A549 (cell line): ENCODE results near the gene OR4K13. TPM values are rescaled to one million over a fixed set of nuclear protein-coding genes. Genes with fewer than 3 reads are reported as not detected.

Source experiments
- ATAC-seq, 2 experiments: fragments of 200-7000 bp in 1 of 2; fragments of >200 bp in 1 of 2; cut with Nextera tagmentation in 1 of 2; cut with Tn5 transposase in 1 of 2; 3 replicates each; pipeline versions ENCODE4 v1.8.0 to v1.9.1; 2018 to 2020; ENCODE audit warnings: mild to moderate bottlenecking in 1 of 2, moderate library complexity in 1 of 2
- CTCF ChIA-PET: fragments of 300-600 bp; sonication (Branson Sonifier 250); formaldehyde crosslinking; extraction: SDS; loops from one replicate; lab custom pipeline; 2021; ENCODE audit warnings: antibody characterized with exemption, inconsistent platforms; lab: Yijun Ruan, JAX
- POLR2A ChIA-PET: fragments of 350-600 bp; formaldehyde crosslinking; extraction: SDS; loops from one replicate; lab custom pipeline; 2021; ENCODE audit warnings: antibody characterized with exemption, inconsistent platforms; lab: Yijun Ruan, JAX
- DNase-seq, 2 experiments: peaks; one replicate each; pipeline versions ENCODE4 v3.0.0 to v3.0.0-alpha.2; 2011 to 2016; ENCODE audit warnings: low read depth in 1 of 2, low spot score in 1 of 2
- FAIRE-seq: peaks from 2 replicates; lab custom pipeline; 2011; peaks lifted over from hg19 to GRCh38; lab: Jason Lieb, UNC
- H3K27ac ChIP-seq, 2 experiments: fragments of >200 bp; sonication (Bioruptor Twin); formaldehyde crosslinking; 3 replicates each; pipeline ENCODE4 v1.5.1; 2016 to 2017
- H3K4me1 ChIP-seq: fragments of >200 bp; sonication (Bioruptor Twin); formaldehyde crosslinking; 3 replicates; pipeline ENCODE4 v1.6.1; 2016
- H3K4me2 ChIP-seq: fragments of >200 bp; sonication (Bioruptor Twin); formaldehyde crosslinking; 3 replicates; pipeline ENCODE4 v1.6.1; 2016
- H3K4me3 ChIP-seq: fragments of >200 bp; sonication (Bioruptor Twin); formaldehyde crosslinking; 3 replicates; pipeline ENCODE4 v1.5.1; 2016
- H3K9me3 ChIP-seq: fragments of >200 bp; sonication (Bioruptor Twin); formaldehyde crosslinking; 3 replicates; pipeline ENCODE4 v1.6.1; 2016
- CBX8 ChIP-seq: fragments of 200-600 bp; sonication (generic); IDR thresholded peaks from 2 replicates; pipeline ENCODE4 v1.6.1; 2016
- CHD2 ChIP-seq: fragments of 150-350 bp; IDR thresholded peaks from 2 replicates; pipeline ENCODE4 v1.6.1; 2014; ENCODE audit warnings: low read length; ENCODE audit not compliant: partially characterized antibody
- CHD4 ChIP-seq: fragments of 200-600 bp; sonication (generic); IDR thresholded peaks from 2 replicates; pipeline ENCODE4 v1.6.1; 2016; ENCODE audit warnings: antibody characterized with exemption, mild to moderate bottlenecking, borderline replicate concordance
- EHMT2 ChIP-seq: fragments of 200-600 bp; sonication (generic); IDR thresholded peaks from 2 replicates; pipeline ENCODE4 v1.6.1; 2016; ENCODE audit warnings: antibody characterized with exemption, low read depth, mild to moderate bottlenecking, moderate library complexity
- FOSB ChIP-seq: fragments of 250-450 bp; sonication (Bioruptor Pico); IDR thresholded peaks from 2 replicates; pipeline ENCODE4 v1.5.0; 2020; ENCODE audit warnings: mild to moderate bottlenecking, moderate library complexity
- HES2 ChIP-seq: fragments of >200 bp; sonication (Bioruptor Twin); formaldehyde crosslinking; IDR thresholded peaks from 2 replicates; pipeline ENCODE4 v1.6.1; 2016
- HOXA7 ChIP-seq: fragments of 250-450 bp; sonication (Bioruptor Pico); IDR thresholded peaks from 2 replicates; pipeline ENCODE4 v1.5.0; 2020; ENCODE audit warnings: mild to moderate bottlenecking, moderate library complexity
- JUNB ChIP-seq: fragments of >200 bp; sonication (Bioruptor Twin); formaldehyde crosslinking; IDR thresholded peaks from 2 replicates; pipeline ENCODE4 v1.6.1; 2016
- KDM1A ChIP-seq: fragments of 200-600 bp; sonication (generic); IDR thresholded peaks from 2 replicates; pipeline ENCODE4 v1.6.1; 2016; ENCODE audit warnings: low read depth, mild to moderate bottlenecking
- KDM5A ChIP-seq: fragments of 200-600 bp; sonication (generic); IDR thresholded peaks from 2 replicates; pipeline ENCODE4 v1.6.1; 2016; ENCODE audit warnings: antibody characterized with exemption, mild to moderate bottlenecking
- MAX ChIP-seq: IDR thresholded peaks from 2 replicates; pipeline ENCODE4 v1.6.1; 2012
- MAZ ChIP-seq: fragments of 150-350 bp; IDR thresholded peaks from 2 replicates; pipeline ENCODE4 v1.6.1; 2014; ENCODE audit warnings: antibody characterized with exemption, low read depth, low read length, borderline replicate concordance
- MYC ChIP-seq: IDR thresholded peaks from 2 replicates; pipeline ENCODE4 v1.6.1; 2012; ENCODE audit warnings: mild to moderate bottlenecking, inconsistent platforms, low read length, improper control_type of control experiment, borderline replicate concordance
- PHF8 ChIP-seq: fragments of 200-600 bp; sonication (generic); IDR thresholded peaks from 2 replicates; pipeline ENCODE4 v1.6.1; 2016; ENCODE audit warnings: low read depth, mild to moderate bottlenecking, antibody characterized with exemption, moderate library complexity, borderline replicate concordance
- RARB ChIP-seq: fragments of 250-450 bp; sonication (Bioruptor Pico); IDR thresholded peaks from 2 replicates; pipeline ENCODE4 v1.8.0; 2021; ENCODE audit warnings: mild to moderate bottlenecking, moderate library complexity
- REST ChIP-seq: fragments of 200-600 bp; sonication (generic); IDR thresholded peaks from 2 replicates; pipeline ENCODE4 v1.6.1; 2016; ENCODE audit warnings: antibody characterized with exemption, mild to moderate bottlenecking, moderate library complexity
- RNF2 ChIP-seq: fragments of 200-600 bp; sonication (generic); IDR thresholded peaks from 2 replicates; pipeline ENCODE4 v1.6.1; 2016; ENCODE audit warnings: low read depth, mild to moderate bottlenecking, antibody characterized with exemption, moderate library complexity, borderline replicate concordance
- SREBF2 ChIP-seq: fragments of 450-650 bp; IDR thresholded peaks from 2 replicates; pipeline ENCODE4 v1.6.1; 2014; ENCODE audit warnings: mild to moderate bottlenecking, moderate library complexity
- USF2 ChIP-seq: fragments of 450-650 bp; IDR thresholded peaks from 2 replicates; pipeline ENCODE4 v1.6.1; 2014; ENCODE audit warnings: antibody characterized with exemption
- ZSCAN20 ChIP-seq: fragments of 250-450 bp; sonication (Bioruptor Pico); IDR thresholded peaks from 2 replicates; pipeline ENCODE4 v1.8.0; 2022; ENCODE audit warnings: mild to moderate bottlenecking, moderate library complexity
- WGBS: methylation state at CpG from one replicate; pipeline ENCODE4 v1.1.6; 2017; ENCODE audit errors: missing lambda C conversion rate; 5-methylcytosine and 5-hydroxymethylcytosine counted together
- polyA minus RNA-seq: library from RNA; depleted of rRNA, polyadenylated mRNA; stranded (reverse); fragments of >200 nt; gene quantifications from 2 replicates; pipeline ENCODE4 v1.2.3, GENCODE V29; 2011; rRNA and poly(A)+ RNA removed
- polyA plus RNA-seq, 4 experiments: library from polyadenylated mRNA; depleted of rRNA in 3 of 4; stranded (reverse); fragments of >200 nt; fragmentation: RNase III in 1 of 4; extraction: RNeasy Plus Mini Kit Qiagen cat#74134 plus additional on column Dnase treatment in 1 of 4; gene quantifications; 2 replicates in 3 of 4; 3 replicates in 1 of 4; pipeline ENCODE4 v1.2.3, GENCODE V29; 2011 to 2017

OR4K13 gene, protein sequence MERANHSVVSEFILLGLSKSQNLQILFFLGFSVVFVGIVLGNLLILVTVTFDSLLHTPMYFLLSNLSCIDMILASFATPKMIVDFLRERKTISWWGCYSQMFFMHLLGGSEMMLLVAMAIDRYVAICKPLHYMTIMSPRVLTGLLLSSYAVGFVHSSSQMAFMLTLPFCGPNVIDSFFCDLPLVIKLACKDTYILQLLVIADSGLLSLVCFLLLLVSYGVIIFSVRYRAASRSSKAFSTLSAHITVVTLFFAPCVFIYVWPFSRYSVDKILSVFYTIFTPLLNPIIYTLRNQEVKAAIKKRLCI
- polyA plus RNA-seq (2011; rRNA removed), result not detected in 2 replicates
- not detected in 2 replicates for polyA plus RNA-seq (2012; cell fraction: cytosol; rRNA removed)
- not detected in 2 replicates for polyA plus RNA-seq (2012; cell fraction: nucleus; rRNA removed)
- polyA plus RNA-seq (2017; fragmentation: RNase III; extraction: RNeasy Plus Mini Kit Qiagen cat#74134 plus additional on column Dnase treatment), result not detected in 3 replicates
- not detected in 2 replicates for polyA minus RNA-seq

GRCh38 chr14:20035938-20036337 is at the start of gene OR4K13:
Gene OR4K13, minus strand, starts transcription at chr14:20036038. Its CDS starts 1,280 bp downstream, at chr14:20034758.
- ChIA-PET POLR2A (no interaction called here), CTCF (no interaction called here)
- Histone ChIP-seq H3K9me3 (no peaks in the 10 kb centered on the region), H3K4me2 (no peak within 1 kb of the TSS), H3K27ac (no peak within 1 kb of the TSS), H3K4me1 (no peaks in the 10 kb centered on the region), H3K4me3 (no peak within 1 kb of the TSS)
- no peak for DNase-seq
- 63% methylated on average over 4 of the region's 4 CpGs for WGBS
- ATAC-seq, result no peak
- TF ChIP-seq REST, result no peak
- TF ChIP-seq ZSCAN20 (CRISPR knock-in tag), result no peak
- TF ChIP-seq PHF8, result no peak
- no peak for TF ChIP-seq KDM1A
- no peak for FAIRE-seq

DNA sequence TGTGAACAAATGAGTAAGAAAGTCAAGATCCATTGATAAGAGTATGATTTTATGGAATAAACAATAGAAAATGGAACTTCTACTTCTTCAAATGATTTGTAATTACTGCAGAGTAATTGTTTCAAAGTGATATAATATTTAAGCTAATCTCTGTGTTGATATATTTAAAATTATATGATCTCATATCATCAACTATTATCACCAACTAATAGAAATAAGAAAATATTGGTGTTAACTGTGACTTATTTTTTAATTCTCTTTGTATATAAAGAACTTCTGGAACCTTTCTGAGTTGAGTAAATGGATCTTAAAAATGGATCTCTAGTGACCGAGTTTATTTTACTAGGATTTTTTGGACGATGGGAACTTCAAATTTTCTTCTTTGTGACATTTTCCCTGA is 23.9 kb upstream of the OR4K13 start, which contains the start of gene OR4L1:
Gene OR4L1, plus strand, starts transcription at position 301 of the 400 bp plus-strand sequence. Its CDS starts 0 bp downstream, at position 301.
- no peak within 1 kb of the TSS for H3K27ac ChIP-seq
- POLR2A ChIA-PET, result no interaction called here
- no peak for DNase-seq
- H3K4me2 ChIP-seq, result no peak within 1 kb of the TSS
- H3K9me3 ChIP-seq, result no peaks in the 10 kb centered on the region
- TF ChIP-seq HES2 (no peak), MYC (no peak), USF2 (no peak), KDM5A (no peak), RNF2 (no peak), MAZ (no peak), CBX8 (no peak), SREBF2 (no peak), ZSCAN20 (CRISPR knock-in tag) (no peak), CHD4 (no peak), FOSB (CRISPR knock-in tag) (no peak), EHMT2 (no peak), MAX (no peak), HOXA7 (CRISPR knock-in tag) (no peak), CHD2 (no peak), JUNB (no peak), RARB (CRISPR knock-in tag) (no peak)
- TF ChIP-seq, all 56 proteins: peak for 0
- FAIRE-seq, result no peak
- Histone ChIP-seq H3K4me1 (no peaks in the 10 kb centered on the region), H3K4me3 (no peak within 1 kb of the TSS)
- 35% methylated on average over 2 of the region's 2 CpGs for WGBS
- CTCF ChIA-PET, result no interaction called here
- no peak for ATAC-seq
